ENCODE data around the gene ZFHX3. TPM values are rescaled to one million over a fixed set of nuclear protein-coding genes. Genes with fewer than 3 reads are reported as not detected.
A peak's percentile ranks its signal among the peaks of the same experiment; 100 is the strongest.

Gene ZFHX3
- total RNA-seq, 3 donors from 2014 or later: 13.8 to 36.0 (median 15.5) TPM

DNA sequence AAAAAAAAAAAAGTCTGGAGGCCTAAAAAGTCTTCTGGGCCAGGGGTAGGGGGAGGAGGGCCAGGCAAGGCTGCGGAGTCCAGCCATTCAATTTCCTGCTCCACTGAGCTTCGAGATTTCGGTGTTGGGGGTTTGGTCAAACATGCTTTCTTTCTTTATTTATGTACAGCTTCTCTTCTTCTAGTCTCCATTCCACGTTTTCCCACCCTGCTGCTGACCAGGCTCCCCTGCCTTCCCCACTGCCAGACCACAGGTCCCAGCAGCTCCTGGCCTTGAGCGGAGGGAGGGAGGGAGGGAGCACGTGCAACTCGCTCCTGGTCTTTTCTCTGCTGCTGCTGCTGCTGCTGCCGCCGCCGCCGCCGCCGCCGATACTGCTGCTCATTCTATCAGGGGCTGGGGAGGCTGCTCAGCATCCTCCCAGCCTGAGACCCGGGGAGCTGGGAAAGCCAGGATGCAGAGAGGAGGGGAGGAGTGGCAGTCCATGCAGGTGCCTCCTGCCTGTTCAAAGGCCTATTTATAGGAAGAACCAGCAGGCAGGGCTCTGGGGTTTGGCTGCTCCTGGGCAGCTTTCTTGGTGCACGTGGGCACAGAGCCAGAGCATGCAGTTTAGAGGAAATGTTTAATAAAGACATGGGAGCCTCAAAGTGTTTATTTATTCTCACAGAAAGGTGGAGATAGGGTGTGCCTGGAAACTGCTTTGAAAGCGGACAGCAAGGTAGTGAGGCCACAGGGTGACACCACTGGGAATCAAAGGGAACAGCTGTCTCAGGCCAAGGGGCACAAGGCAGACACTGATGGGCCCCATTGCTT is 23.4 kb upstream of the ZFHX3 start:
- H3K36me3 ChIP-seq (ENCODE audit: low read depth): no peaks in the 10 kb centered on the region
- DNase-seq: peak; percentile 71 to 75 (median 73)
- intact Hi-C loops (cut with DNase I, micrococcal nuclease): no loop called here

DNA sequence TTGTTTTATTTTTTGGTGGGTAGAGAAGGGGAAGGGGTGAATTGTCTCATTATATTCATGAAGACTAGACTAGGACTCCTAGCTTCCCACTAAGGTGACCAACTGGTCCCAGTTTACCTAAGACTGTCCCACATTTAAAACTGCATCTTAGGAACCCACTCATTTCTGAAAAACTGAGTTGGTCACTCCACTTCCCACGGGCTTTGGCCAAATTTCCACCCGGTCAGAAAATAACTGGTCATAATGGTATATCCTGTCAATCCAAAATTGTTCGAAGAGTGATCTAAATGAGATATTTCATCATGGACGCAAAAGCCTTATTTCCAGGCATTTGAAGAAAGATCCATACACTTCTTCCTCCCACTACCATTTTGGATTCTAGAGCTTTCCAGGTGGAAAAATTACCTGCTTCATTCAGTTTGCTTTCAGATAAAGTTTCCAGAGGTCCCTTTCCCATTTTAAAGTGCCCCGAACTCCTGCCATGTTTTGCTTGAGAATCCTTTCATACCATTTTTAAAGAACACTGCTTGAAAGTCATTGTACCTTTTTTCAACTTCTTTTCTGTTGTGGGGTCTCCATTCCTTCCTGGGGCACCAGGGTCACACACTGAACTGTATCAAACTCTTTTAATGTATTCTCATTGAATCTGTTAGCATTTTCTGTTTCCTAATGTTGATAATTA is 21.8 kb upstream of the ZFHX3 start:
- DNase-seq (no peak), ATAC-seq (no peak)
- TF ChIP-seq, protein P1, sequence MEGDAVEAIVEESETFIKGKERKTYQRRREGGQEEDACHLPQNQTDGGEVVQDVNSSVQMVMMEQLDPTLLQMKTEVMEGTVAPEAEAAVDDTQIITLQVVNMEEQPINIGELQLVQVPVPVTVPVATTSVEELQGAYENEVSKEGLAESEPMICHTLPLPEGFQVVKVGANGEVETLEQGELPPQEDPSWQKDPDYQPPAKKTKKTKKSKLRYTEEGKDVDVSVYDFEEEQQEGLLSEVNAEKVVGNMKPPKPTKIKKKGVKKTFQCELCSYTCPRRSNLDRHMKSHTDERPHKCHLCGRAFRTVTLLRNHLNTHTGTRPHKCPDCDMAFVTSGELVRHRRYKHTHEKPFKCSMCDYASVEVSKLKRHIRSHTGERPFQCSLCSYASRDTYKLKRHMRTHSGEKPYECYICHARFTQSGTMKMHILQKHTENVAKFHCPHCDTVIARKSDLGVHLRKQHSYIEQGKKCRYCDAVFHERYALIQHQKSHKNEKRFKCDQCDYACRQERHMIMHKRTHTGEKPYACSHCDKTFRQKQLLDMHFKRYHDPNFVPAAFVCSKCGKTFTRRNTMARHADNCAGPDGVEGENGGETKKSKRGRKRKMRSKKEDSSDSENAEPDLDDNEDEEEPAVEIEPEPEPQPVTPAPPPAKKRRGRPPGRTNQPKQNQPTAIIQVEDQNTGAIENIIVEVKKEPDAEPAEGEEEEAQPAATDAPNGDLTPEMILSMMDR (IDR thresholded peaks at IDR 0.05): no peak
- intact Hi-C loops (cut with DNase I, micrococcal nuclease): no loop called here
- H3K4me1 ChIP-seq (ENCODE audit: low read depth): peaks cover 25% of the 10 kb centered on the region
- no peaks in the 10 kb centered on the region for H3K36me3 ChIP-seq (ENCODE audit: low read depth)
- H3K4me3 ChIP-seq: no peak overlapping the region
- no peaks in the 10 kb centered on the region for H3K9me3 ChIP-seq

More for the DNA sequence above, 23.4 kb upstream of the ZFHX3 start:
- TF ChIP-seq, protein P1 (IDR thresholded peaks at IDR 0.05): no peak
- Histone ChIP-seq H3K4me3 (no peak overlapping the region), H3K4me1 (ENCODE audit: low read depth) (peaks cover 16% of the 10 kb centered on the region), H3K9me3 (no peaks in the 10 kb centered on the region)
- peak; percentile 61 for ATAC-seq

DNA sequence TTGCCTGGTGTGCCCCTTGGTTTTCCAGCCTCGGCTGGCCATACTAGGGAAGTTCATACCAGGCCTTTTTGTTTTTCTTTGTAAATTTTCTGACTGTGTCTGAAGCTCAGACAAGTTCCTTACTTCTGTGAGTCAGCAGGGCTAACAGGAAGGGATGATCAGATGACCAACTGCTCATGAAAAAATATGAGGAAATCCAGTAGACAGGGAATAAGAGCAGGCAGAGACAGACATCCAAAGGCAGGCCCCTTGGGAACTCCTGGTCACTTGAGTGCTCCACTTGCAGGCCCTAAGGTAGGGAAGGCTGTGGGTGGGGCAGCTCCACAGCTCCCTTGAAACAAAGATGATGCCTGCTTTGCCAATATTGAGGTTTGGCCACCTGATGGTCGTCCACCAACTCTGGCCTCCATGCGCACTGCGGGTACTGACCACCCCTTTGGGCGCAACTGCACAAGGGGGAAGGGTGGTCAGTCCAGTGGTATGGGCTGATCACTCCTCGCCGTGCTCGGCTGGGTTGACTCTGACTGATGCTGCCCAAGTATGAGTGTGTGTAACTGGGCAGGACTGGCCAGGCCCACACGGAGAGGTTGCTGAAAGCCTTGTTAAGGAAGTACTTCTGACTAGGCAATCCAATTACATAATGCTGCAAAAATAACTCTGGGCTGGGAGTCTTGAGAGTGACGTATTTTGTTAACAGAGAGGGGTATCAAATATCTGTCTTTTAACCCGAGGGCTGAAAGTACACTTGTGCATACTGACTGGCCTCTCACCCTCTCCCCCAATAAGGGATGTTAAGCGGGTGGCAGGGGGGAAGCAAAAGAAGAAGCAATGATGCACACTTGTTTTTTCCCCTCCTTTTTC is 20.8 kb upstream of the ZFHX3 start:
- intact Hi-C loops (cut with DNase I, micrococcal nuclease): no loop called here

DNA sequence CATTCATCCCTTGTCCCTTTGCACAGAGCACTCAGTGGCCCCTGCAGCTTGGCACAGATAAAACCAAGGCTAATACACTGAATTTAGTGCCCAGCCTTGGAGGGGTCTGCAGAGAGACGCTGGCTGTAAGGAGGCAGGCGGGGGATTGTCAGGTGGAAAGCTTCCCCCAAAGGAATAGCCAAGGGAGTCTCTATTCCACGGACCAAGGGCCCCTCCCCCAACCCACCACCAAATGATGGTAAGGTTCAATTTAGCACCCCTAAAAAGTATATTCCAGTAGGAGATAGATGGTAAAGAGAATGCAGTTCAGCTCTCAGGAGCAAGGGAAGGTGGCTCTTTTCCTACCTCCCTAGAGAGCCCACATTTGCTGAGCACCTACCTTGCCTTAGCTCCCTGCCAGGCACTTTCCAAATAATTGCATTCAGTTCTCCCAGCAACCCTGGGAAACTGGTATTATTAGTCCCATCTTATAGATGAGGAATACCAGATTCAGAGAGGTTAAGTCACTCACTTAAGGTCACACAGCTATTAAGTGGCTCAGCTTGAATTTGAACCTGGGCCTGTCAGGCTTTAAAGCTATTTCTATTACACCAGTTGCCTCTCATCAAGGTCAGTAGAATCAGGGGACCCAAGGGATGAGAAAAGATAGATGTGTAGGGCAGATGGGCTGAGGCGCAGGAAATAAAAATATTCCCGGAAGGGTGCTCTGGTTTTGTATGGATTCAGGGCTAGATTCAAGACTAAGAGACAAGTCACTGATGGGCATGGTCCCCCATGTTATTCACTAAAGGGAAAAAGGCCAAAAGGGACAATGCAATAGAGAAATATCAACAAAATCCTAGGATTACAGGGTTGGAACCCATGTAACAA is 20.0 kb upstream of the ZFHX3 start:
- TF ChIP-seq, protein P1 (IDR thresholded peaks at IDR 0.05): no peak
- intact Hi-C loops (cut with DNase I, micrococcal nuclease): no loop called here

More for the DNA sequence above, 20.8 kb upstream of the ZFHX3 start:
- TF ChIP-seq, protein P1 (IDR thresholded peaks at IDR 0.05): no peak
- Histone ChIP-seq H3K36me3 (ENCODE audit: low read depth) (no peaks in the 10 kb centered on the region), H3K4me3 (no peak overlapping the region), H3K9me3 (no peaks in the 10 kb centered on the region), H3K4me1 (ENCODE audit: low read depth) (peaks cover 27% of the 10 kb centered on the region)
- DNase-seq (peak; percentile 46 to 79 (median 56)), ATAC-seq (peak; percentile 49)

More for the DNA sequence above, 20.0 kb upstream of the ZFHX3 start:
- no peaks in the 10 kb centered on the region for H3K9me3 ChIP-seq
- H3K4me3 ChIP-seq: no peak overlapping the region
- DNase-seq (no peak), ATAC-seq (no peak)
- no peaks in the 10 kb centered on the region for H3K36me3 ChIP-seq (ENCODE audit: low read depth)
- peaks cover 27% of the 10 kb centered on the region for H3K4me1 ChIP-seq (ENCODE audit: low read depth)

Data from mucosa of descending colon (tissue), 3 donors.